Mesenchymal stem cell (in vitro differentiated cells and primary cell): ENCODE data around the gene LARGE1.

Experiments
- DNase-seq: peaks from one replicate; pipeline ENCODE4 v3.0.0-alpha.2; 2013
- H2AFZ ChIP-seq: one replicate; pipeline ENCODE4 v1.6.1; 2013; ENCODE audit warnings: low read depth, mild to moderate bottlenecking, control low read depth, inconsistent platforms, low read length, moderate library complexity
- H2AK5ac ChIP-seq: 2 replicates; pipeline ENCODE4 v1.6.1; 2013; ENCODE audit warnings: low read length, moderate library complexity, mild to moderate bottlenecking, inconsistent platforms; ENCODE audit not compliant: severe bottlenecking
- H2BK120ac ChIP-seq: one replicate; pipeline ENCODE4 v1.6.1; 2013; ENCODE audit warnings: low read depth, mild to moderate bottlenecking, inconsistent platforms, low read length, moderate library complexity
- H2BK12ac ChIP-seq, 2 experiments: one replicate each; pipeline ENCODE4 v1.6.1; 2013; ENCODE audit warnings: inconsistent platforms in 2 of 2, low read length in 2 of 2, mild to moderate bottlenecking in 2 of 2, moderate library complexity in 2 of 2, control low read depth in 1 of 2
- H2BK15ac ChIP-seq: one replicate; pipeline ENCODE4 v1.6.1; 2013; ENCODE audit warnings: mild to moderate bottlenecking, low read depth, inconsistent platforms; ENCODE audit not compliant: poor library complexity, severe bottlenecking
- H2BK5ac ChIP-seq: 2 replicates; pipeline ENCODE4 v1.6.1; 2013; ENCODE audit warnings: low read depth, mild to moderate bottlenecking, low read length, control low read depth, inconsistent platforms; ENCODE audit not compliant: poor library complexity, severe bottlenecking
- H3K14ac ChIP-seq, 2 experiments: one replicate each; pipeline ENCODE4 v1.6.1; 2013; ENCODE audit warnings: inconsistent platforms in 2 of 2, low read length in 2 of 2, control low read depth in 1 of 2, mild to moderate bottlenecking in 1 of 2, moderate library complexity in 1 of 2
- H3K18ac ChIP-seq, 2 experiments: one replicate each; pipeline ENCODE4 v1.6.1; 2013; ENCODE audit warnings: inconsistent platforms in 2 of 2, low read length in 2 of 2, control low read depth in 1 of 2, low read depth in 1 of 2, mild to moderate bottlenecking in 1 of 2
- H3K23ac ChIP-seq, 2 experiments: one replicate each; pipeline ENCODE4 v1.6.1; 2013; ENCODE audit warnings: inconsistent platforms in 2 of 2, low read length in 2 of 2, mild to moderate bottlenecking in 2 of 2, moderate library complexity in 2 of 2, control low read depth in 1 of 2
- H3K27ac ChIP-seq: 2 replicates; pipeline ENCODE4 v1.5.1; 2013; ENCODE audit warnings: mild to moderate bottlenecking, moderate library complexity, low read length, control low read depth, inconsistent platforms; ENCODE audit not compliant: poor library complexity, severe bottlenecking
- H3K27me3 ChIP-seq, 2 experiments: 2 replicates each; pipeline versions ENCODE4 v1.6.1 to v1.7.0; 2013; ENCODE audit warnings: low read length in 2 of 2, mild to moderate bottlenecking in 2 of 2, moderate library complexity in 2 of 2, control low read depth in 1 of 2, inconsistent platforms in 1 of 2; ENCODE audit not compliant: control insufficient read depth in 1 of 2, insufficient read depth in 1 of 2
- H3K36me3 ChIP-seq, 2 experiments: 2 replicates each; pipeline versions ENCODE4 v1.6.1 to v1.7.0; 2013; ENCODE audit warnings: low read length in 2 of 2, control low read depth in 1 of 2, inconsistent platforms in 1 of 2, low read depth in 1 of 2, mild to moderate bottlenecking in 1 of 2; ENCODE audit not compliant: insufficient read depth in 2 of 2, control insufficient read depth in 1 of 2
- H3K4ac ChIP-seq, 2 experiments: one replicate each; pipeline ENCODE4 v1.6.1; 2013; ENCODE audit warnings: inconsistent platforms in 2 of 2, low read length in 2 of 2, mild to moderate bottlenecking in 2 of 2, moderate library complexity in 2 of 2, control low read depth in 1 of 2, low read depth in 1 of 2
- H3K4me1 ChIP-seq: 2 replicates; pipeline ENCODE4 v1.6.1; 2013; ENCODE audit warnings: low read depth, low read length, control low read depth; ENCODE audit not compliant: control insufficient read depth, insufficient read depth
- H3K4me2 ChIP-seq: 2 replicates; pipeline ENCODE4 v1.6.1; 2013; ENCODE audit warnings: low read length, mild to moderate bottlenecking, inconsistent platforms; ENCODE audit not compliant: poor library complexity, severe bottlenecking
- H3K4me3 ChIP-seq, 2 experiments: 2 replicates each; pipeline versions ENCODE4 v1.5.1 to v1.7.0; 2013; ENCODE audit warnings: low read length in 2 of 2, mild to moderate bottlenecking in 2 of 2, control low read depth in 1 of 2, low read depth in 1 of 2; ENCODE audit not compliant: insufficient read depth in 1 of 2
- H3K79me1 ChIP-seq: replicated peaks from 2 replicates; pipeline ENCODE4 v1.6.1; 2013; ENCODE audit warnings: mild to moderate bottlenecking, control low read depth, low read length, inconsistent platforms; ENCODE audit not compliant: poor library complexity, severe bottlenecking
- H3K9ac ChIP-seq: 2 replicates; pipeline ENCODE4 v1.7.0; 2013; ENCODE audit warnings: mild to moderate bottlenecking, low read length, moderate library complexity
- H3K9me3 ChIP-seq: 2 replicates; pipeline ENCODE4 v1.7.0; 2013; ENCODE audit warnings: mild to moderate bottlenecking, low read length; ENCODE audit not compliant: control insufficient read depth
- H4K8ac ChIP-seq: one replicate; pipeline ENCODE4 v1.6.1; 2013; ENCODE audit warnings: inconsistent platforms, mild to moderate bottlenecking, low read length, moderate library complexity
- H4K91ac ChIP-seq: one replicate; pipeline ENCODE4 v1.6.1; 2013; ENCODE audit warnings: mild to moderate bottlenecking, low read length, inconsistent platforms
- WGBS: methylation state at CpG from one replicate; pipeline ENCODE4 v1.1.7; 2013; ENCODE audit warnings: mixed read lengths; 5-methylcytosine and 5-hydroxymethylcytosine counted together

LARGE1 gene

GRCh38 chr22:33513388-33514338 is 406.6 kb downstream of the LARGE1 start:
- no peak overlapping the region for H3K4me3 ChIP-seq
- H3K9me3 ChIP-seq: no peaks in the 10 kb centered on the region
- H3K9ac ChIP-seq: no peak overlapping the region
- no peak overlapping the region for H2BK5ac ChIP-seq
- no peak overlapping the region for H2AFZ ChIP-seq
- no peaks in the 10 kb centered on the region for H3K27me3 ChIP-seq
- H4K8ac ChIP-seq: no peak overlapping the region
- no peaks in the 10 kb centered on the region for H3K36me3 ChIP-seq
- H3K23ac ChIP-seq: no peak overlapping the region
- no peak overlapping the region for H2BK15ac ChIP-seq
- H3K4me2 ChIP-seq: no peak overlapping the region
- no peak overlapping the region for H2AK5ac ChIP-seq
- no peak overlapping the region for H3K18ac ChIP-seq
- no peak overlapping the region for H3K4ac ChIP-seq
- no peak overlapping the region for H3K27ac ChIP-seq
- H2BK120ac ChIP-seq: no peak overlapping the region
- H3K79me1 ChIP-seq: peaks cover 4% of the 10 kb centered on the region
- no peak overlapping the region for H4K91ac ChIP-seq
- WGBS: 71% methylated on average over 4 of the region's 7 CpGs
- no peak overlapping the region for H2BK12ac ChIP-seq
- peak; percentile 71 for DNase-seq
- peaks cover 6% of the 10 kb centered on the region for H3K4me1 ChIP-seq
- H3K14ac ChIP-seq: no peak overlapping the region

- no peak overlapping the region for H3K27ac ChIP-seq
- H2BK15ac ChIP-seq: no peak overlapping the region
- peaks cover 4% of the 10 kb centered on the region for H3K79me1 ChIP-seq
- H4K8ac ChIP-seq: no peak overlapping the region
- no peak overlapping the region for H2AFZ ChIP-seq
- DNase-seq: peak; percentile 22
- H2AK5ac ChIP-seq: no peak overlapping the region
- no peak overlapping the region for H3K18ac ChIP-seq
- H3K9me3 ChIP-seq: no peaks in the 10 kb centered on the region
- 12% methylated on average over 3 of the region's 3 CpGs for WGBS
- no peak overlapping the region for H4K91ac ChIP-seq
- H3K4ac ChIP-seq: no peak overlapping the region
- H2BK12ac ChIP-seq: no peak overlapping the region
- peaks cover 2% of the 10 kb centered on the region for H3K4me1 ChIP-seq
- H2BK120ac ChIP-seq: no peak overlapping the region
- H3K9ac ChIP-seq: no peak overlapping the region
- H3K4me2 ChIP-seq: no peak overlapping the region
- no peak overlapping the region for H2BK5ac ChIP-seq
- H3K14ac ChIP-seq: no peak overlapping the region
- no peaks in the 10 kb centered on the region for H3K36me3 ChIP-seq
- H3K4me3 ChIP-seq: no peak overlapping the region
- H3K27me3 ChIP-seq: peaks cover 0 to under 1% of the 10 kb centered on the region in 2 experiments
- no peak overlapping the region for H3K23ac ChIP-seq
These were observed 407.4 kb downstream of the LARGE1 start for GRCh38 chr22:33512908-33513307.

GRCh38 chr22:33510429-33510904 is 409.8 kb downstream of the LARGE1 start:
- Histone ChIP-seq H2BK15ac (no peak overlapping the region), H2BK120ac (no peak overlapping the region), H4K8ac (no peak overlapping the region), H3K14ac (no peak overlapping the region), H3K4ac (no peak overlapping the region), H3K27me3 (peaks cover 0 to 4% of the 10 kb centered on the region in 2 experiments), H3K27ac (no peak overlapping the region), H3K4me2 (no peak overlapping the region), H3K4me3 (no peak overlapping the region), H3K9ac (no peak overlapping the region), H2BK12ac (no peak overlapping the region), H3K4me1 (no peaks in the 10 kb centered on the region), H3K9me3 (no peaks in the 10 kb centered on the region), H3K79me1 (peaks cover 2% of the 10 kb centered on the region), H4K91ac (no peak overlapping the region), H3K23ac (no peak overlapping the region), H3K18ac (no peak overlapping the region), H2AK5ac (no peak overlapping the region), H3K36me3 (no peaks in the 10 kb centered on the region), H2BK5ac (no peak overlapping the region), H2AFZ (no peak overlapping the region)
- 90% methylated on average over 5 of the region's 6 CpGs for WGBS
- no peak for DNase-seq

GRCh38 chr22:33504941-33505625 is 415.2 kb downstream of the LARGE1 start:
- 91% methylated on average over 6 of the region's 7 CpGs for WGBS
- H3K36me3 ChIP-seq: peaks cover 0 to 4% of the 10 kb centered on the region in 2 experiments

More at GRCh38 chr22:33504941-33505625, 415.2 kb downstream of the LARGE1 start:
- no peak overlapping the region for H4K91ac ChIP-seq
- H3K4me2 ChIP-seq: no peak overlapping the region
- no peak overlapping the region for H3K23ac ChIP-seq
- no peak overlapping the region for H3K18ac ChIP-seq
- no peak for DNase-seq
- peaks cover 2% of the 10 kb centered on the region for H3K79me1 ChIP-seq
- no peak overlapping the region for H3K4me3 ChIP-seq
- H2BK120ac ChIP-seq: no peak overlapping the region
- no peaks in the 10 kb centered on the region for H3K4me1 ChIP-seq
- H2AK5ac ChIP-seq: no peak overlapping the region
- H2BK5ac ChIP-seq: no peak overlapping the region
- H3K27me3 ChIP-seq: peaks cover 0 to 4% of the 10 kb centered on the region in 2 experiments
- no peak overlapping the region for H3K14ac ChIP-seq
- no peak overlapping the region for H3K9ac ChIP-seq
- no peak overlapping the region for H2AFZ ChIP-seq
- H2BK12ac ChIP-seq: no peak overlapping the region
- H3K9me3 ChIP-seq: no peaks in the 10 kb centered on the region
- no peak overlapping the region for H4K8ac ChIP-seq
- H3K4ac ChIP-seq: no peak overlapping the region
- H3K27ac ChIP-seq: no peak overlapping the region
- H2BK15ac ChIP-seq: no peak overlapping the region
